Fibroblast of pulmonary artery (primary cell): ENCODE measurements around the gene VRK3.

Experiments
- DNase-seq: peaks from one replicate; pipeline ENCODE4 v3.0.0-alpha.2; 2010; ENCODE audit warnings: low read depth
- H3K4me3 ChIP-seq: replicated peaks from 2 replicates; pipeline ENCODE4 v1.5.1; 2011; ENCODE audit warnings: low read depth, mild to moderate bottlenecking, control low read depth, low read length, moderate library complexity
- TF ChIP-seq, protein P1 (sequence below): IDR thresholded peaks from 2 replicates; pipeline ENCODE4 v1.5.1; 2011; ENCODE audit warnings: mild to moderate bottlenecking, control low read depth, low read length, inconsistent platforms; ENCODE audit errors: missing control alignments

Gene VRK3

GRCh38 chr19:50030225-50030624, 5.1 kb upstream of the VRK3 start:
- DNase-seq: no peak
- no peak overlapping the region for H3K4me3 ChIP-seq
- TF ChIP-seq, protein P1, sequence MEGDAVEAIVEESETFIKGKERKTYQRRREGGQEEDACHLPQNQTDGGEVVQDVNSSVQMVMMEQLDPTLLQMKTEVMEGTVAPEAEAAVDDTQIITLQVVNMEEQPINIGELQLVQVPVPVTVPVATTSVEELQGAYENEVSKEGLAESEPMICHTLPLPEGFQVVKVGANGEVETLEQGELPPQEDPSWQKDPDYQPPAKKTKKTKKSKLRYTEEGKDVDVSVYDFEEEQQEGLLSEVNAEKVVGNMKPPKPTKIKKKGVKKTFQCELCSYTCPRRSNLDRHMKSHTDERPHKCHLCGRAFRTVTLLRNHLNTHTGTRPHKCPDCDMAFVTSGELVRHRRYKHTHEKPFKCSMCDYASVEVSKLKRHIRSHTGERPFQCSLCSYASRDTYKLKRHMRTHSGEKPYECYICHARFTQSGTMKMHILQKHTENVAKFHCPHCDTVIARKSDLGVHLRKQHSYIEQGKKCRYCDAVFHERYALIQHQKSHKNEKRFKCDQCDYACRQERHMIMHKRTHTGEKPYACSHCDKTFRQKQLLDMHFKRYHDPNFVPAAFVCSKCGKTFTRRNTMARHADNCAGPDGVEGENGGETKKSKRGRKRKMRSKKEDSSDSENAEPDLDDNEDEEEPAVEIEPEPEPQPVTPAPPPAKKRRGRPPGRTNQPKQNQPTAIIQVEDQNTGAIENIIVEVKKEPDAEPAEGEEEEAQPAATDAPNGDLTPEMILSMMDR: no peak

DNA sequence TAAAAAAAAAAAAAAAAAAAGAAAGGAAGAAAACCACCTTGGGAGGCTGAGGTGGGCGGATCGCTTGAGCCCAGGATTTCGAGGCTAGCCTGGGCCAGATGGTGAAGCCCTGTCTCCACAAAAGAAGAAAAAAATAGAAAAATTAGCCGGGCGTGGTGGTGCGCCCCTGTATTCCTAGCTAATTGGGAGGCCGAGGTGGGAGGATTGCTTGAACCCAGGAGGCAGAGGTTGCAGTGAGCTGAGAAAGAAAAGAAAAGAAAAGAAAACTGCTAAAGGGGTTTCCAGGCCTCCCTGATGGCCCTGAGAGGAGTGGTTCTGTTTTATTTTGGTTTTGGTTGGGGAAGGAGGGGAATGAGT, 1.4 kb upstream of the VRK3 start:
- peak overlapping the region; percentile 99 for H3K4me3 ChIP-seq
- DNase-seq: no peak
- TF ChIP-seq, protein P1: no peak

DNA sequence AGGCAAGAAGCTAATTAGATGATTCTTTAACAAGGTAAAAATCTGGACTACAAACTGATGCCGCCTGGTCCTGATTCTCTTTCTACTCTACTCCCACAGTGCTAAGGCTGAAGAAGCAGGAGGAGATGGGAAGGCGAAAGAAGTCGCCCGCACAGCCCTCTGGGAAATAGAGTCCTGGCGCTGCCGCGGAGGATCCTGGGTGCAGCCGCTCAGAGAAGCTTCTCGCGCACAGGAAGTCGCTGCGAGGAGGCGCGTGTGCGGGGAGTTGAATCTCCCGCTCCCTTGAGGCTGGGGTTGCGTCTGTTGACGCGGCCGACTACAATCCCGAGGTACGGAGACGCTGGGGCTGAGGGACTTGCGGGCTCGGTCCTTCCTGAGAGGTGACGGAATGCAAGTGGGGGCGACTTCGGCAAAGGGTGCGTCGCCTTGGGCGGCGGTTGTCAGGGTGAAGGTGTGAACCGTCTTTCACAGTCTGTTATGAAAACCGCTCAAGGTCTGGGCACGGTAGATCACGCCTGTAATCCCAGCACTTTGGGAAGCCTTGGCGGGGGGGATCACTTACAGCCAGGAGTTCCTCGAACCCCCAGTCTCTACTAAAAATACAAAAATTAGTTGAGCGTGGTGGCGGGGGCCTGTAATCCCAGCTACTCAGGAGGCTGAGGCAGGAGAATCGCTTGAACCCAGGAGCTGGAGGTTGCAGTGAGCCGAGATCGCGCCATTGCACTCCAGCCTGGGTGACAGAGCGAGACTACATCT, 800 bp upstream of the VRK3 start, which contains the start of gene ZNF473:
Gene ZNF473, plus strand, starts transcription at position 212 of the 756 bp plus-strand sequence. CDS start 5,078 bp downstream, outside the sequence.
- peak; percentile 96 for DNase-seq
- TF ChIP-seq, protein P1: no peak
- peak within 1 kb of the TSS; percentile 99 for H3K4me3 ChIP-seq

GRCh38 chr19:50024719-50025021, 502 bp downstream of the VRK3 start:
- DNase-seq: peak; percentile 49
- peak overlapping the region; percentile 99 for H3K4me3 ChIP-seq
- TF ChIP-seq, protein P1: no peak

GRCh38 chr19:50022823-50023222, 2.3 kb downstream of the VRK3 start:
- no peak overlapping the region for H3K4me3 ChIP-seq
- TF ChIP-seq, protein P1: no peak
- DNase-seq: no peak

DNA sequence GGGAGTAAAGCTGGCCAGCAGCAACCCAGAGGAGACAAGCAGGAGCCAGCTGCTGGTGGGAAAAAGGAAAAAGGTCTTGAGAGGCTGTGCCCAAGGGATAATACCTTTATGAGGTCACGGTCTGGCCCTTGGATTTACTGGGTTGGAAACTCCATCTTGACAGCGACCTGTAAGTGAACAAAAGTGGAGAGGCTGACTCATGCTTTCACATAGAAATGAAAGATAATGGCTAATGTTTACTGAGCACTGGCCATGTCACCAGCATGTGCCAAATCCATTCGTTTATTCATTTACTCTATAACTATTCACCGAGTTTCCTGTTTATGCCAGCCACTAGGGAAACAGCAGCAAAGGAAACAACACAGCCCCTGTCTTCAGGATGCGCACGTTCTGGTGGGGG, 4.7 kb downstream of the VRK3 start:
- TF ChIP-seq, protein P1: no peak
- no peak for DNase-seq
- no peak overlapping the region for H3K4me3 ChIP-seq

DNA sequence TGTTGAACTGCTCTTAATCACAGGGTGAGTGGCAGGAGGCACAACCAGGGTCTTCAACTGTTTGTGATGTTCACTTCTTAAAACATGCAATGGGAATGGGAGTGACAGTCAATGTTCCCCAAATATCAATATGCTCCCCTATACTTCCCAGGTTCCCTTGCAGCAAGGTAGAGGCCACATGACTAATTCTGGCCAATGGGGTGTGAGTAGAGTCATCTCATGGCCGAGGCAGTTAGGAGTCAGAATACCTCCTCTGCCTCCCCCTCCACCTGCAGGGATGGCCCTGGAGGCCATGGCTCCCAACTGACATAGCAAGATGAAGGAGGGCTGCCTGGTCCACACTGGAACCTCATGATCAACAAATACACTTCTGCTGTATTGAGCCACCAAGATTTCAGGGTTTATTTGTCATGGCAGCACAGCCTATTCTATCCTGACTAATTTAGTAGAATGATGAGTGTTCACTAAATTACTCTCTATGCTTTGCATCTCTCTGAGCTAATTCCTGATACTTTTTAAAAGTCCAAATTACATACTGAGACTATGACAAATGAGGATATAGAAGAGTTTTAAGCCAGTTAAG, 8.9 kb downstream of the VRK3 start:
- TF ChIP-seq, protein P1: no peak
- H3K4me3 ChIP-seq: no peak overlapping the region
- DNase-seq: no peak
